ENCODE data around the gene ECE1.

The ECE1 gene

GRCh38 chr1:21289700-21290545 lies at the start of gene ECE1:
Gene ECE1 (minus strand): TSS chr1:21290463. CDS start chr1:21290414, 49 bp downstream.
- no peak for DNase-seq

GRCh38 chr1:21339356-21340229 lies 49.3 kb upstream of the ECE1 start:
- DNase-seq: no peak

DNA sequence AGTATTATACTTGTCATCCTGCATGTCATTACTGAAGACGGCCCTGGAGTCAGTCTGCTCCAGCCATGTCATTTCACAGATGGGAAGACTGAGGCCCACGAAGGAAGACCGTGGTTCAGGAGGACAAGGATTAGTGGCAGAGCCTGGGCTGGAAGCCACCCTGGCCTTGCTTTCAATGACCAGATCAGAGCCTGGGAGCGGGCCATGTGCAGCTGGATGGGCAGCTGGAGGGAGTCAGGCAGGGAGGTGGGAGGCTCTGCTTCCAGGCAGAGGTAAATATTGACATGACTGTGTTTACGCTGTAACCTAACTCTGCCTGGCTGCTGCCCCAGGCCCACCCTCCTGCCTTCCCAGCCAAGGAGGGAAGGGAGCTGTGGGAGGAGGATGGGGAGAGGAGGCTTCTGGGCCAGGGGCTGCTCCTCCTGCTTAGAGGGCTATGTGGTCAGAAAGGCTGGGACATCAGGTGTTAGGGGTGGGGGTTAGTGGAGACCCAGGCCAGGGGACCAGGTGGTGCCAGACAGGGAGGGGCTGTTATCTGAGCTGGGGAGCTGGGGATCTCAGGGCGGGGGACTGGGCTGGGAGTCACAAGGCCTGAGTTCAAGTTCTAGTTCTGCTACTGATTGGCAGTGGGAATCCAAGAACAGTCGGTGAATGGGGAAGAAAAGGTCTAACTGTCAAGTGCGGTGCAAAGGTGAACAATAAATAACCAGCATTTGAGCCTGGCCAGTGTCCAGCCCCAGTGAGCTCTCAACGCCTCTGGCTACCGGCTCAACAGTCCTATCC lies 48.5 kb upstream of the ECE1 start:
- DNase-seq: no peak

GRCh38 chr1:21337928-21338572 lies 47.8 kb upstream of the ECE1 start:
- no peak for DNase-seq

- DNase-seq: no peak
Measured at GRCh38 chr1:21337454-21337927, 47.2 kb upstream of the ECE1 start.

DNA sequence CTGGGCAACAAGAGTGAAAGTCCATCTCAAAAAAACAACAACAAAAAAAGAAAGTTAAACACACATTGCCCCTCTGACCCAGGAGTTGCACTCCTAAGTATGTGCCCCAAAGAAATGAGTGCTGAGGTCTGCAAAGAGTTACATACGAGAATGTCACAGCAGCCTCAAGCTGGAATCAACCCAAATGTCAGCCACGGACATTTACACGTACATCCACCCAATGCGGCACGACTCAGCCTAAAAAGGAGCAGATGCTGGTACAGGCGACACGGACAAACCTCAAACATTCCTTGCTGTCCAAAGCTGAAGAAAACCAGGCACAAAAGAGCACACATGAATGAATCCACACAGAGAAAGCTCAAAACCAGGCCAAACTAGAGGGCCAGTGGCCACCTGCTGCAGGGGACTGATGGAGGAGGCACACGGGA lies 46.8 kb upstream of the ECE1 start:
- no peak for DNase-seq

DNA sequence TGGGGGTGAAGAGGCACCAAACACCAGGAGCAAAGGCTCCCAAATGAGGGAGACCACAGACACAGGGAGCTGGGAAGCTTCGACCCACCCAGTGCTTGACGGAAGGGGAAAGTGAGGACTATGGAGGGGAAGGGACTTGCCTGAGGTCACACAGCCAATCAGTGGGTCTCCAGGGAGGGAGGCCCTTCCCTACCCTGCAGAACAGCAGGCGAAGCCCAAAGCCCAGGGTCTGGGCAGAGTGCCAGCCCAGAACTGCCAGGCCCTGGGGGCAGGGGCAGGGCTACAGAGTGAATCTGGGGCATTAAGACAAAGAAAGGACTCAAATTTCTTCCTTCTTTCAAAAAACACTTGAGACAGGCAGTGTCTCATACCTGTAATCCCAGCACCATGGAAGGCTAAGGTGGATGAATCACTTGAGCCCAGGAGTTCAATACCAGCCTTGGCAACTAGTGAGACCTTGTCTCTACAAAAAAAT lies 45.5 kb upstream of the ECE1 start:
- no peak for DNase-seq

GRCh38 chr1:21335088-21335691 lies 44.9 kb upstream of the ECE1 start:
- no peak for DNase-seq

GRCh38 chr1:21334214-21335087 lies 44.2 kb upstream of the ECE1 start:
- peak; percentile 58 for DNase-seq

GRCh38 chr1:21333824-21334213 lies 43.6 kb upstream of the ECE1 start:
- no peak for DNase-seq

DNA sequence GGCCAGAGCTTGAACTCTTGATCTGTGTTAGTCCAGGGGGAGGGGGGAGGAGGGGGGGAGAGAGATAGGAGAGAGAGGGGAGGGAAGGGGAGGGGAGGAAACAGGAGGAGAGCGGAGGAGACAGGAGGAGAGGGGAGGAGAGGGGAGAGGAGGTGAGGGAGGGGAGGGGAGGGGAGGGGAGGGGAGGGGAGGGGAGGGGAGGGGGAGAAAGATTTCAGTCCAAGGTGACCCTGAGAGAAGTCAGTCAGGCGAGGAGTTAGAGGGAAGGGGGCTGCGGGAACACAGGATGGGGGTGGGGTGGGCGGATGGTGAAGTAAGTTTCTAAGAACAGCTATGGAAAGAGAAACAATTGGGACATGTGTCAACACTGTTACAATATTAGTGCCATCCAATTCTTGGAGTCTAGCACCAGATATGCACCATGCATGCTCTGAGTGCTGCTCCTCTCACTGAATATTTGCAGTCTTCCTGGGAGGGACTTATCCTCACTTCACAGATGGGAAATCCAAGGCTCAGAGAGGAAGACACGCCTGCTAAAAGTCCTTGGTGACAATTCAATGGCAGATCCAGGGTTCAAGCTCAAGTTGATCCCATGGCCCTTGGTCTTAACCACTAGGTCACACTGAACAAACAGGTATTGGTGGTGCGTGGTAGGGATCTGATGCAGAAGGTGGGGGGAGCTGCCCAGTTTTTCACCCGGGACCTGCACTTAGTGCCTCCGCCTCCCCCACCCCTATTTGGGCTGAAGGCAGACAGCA lies 42.5 kb upstream of the ECE1 start:
- DNase-seq: no peak

DNA sequence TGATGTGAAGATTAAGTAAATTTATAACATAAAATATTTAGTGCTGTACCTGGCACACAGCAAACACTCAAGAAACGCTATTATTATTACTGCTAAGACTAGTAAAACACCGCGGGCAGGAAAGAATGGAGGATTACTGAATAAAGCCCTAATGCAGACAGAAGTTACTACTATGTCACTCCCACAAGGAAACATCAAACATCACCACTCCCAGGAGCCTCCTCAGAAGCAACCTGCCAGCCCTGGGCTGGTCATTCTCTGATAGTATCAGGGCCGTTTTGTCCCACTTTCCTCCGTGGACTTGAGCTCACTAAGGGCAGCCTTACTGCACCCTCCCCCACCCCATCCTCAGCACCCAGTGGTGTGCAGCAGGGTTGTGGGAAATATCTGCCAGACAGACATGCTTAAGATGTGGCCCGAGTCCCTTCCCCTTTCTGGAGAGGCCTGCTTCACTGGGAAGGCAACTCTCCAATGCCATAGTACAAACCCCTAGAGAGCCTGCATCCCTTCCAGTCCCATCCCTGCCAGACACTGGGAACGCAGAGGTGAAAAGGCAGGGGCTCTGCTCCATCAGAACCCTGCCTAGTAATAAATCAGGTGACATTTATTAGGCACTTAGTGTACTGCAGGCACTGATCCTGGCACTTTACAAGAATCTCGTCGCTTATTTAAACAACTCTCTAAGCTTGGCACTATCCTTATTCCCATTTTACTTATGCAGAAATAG lies 41.7 kb upstream of the ECE1 start:
- no peak for DNase-seq

GRCh38 chr1:21330544-21330943 lies 40.3 kb upstream of the ECE1 start:
- no peak for DNase-seq

- no peak for DNase-seq
Measured at GRCh38 chr1:21329209-21329844, 39.1 kb upstream of the ECE1 start.

GRCh38 chr1:21327566-21328323 lies 37.5 kb upstream of the ECE1 start:
- no peak for DNase-seq

GRCh38 chr1:21326861-21327344 lies 36.6 kb upstream of the ECE1 start:
- no peak for DNase-seq

GRCh38 chr1:21325731-21326387 lies 35.6 kb upstream of the ECE1 start:
- DNase-seq: no peak

Data from activated T-cell treated with anti-CD3 and anti-CD28 coated beads for 4 hours (primary cell).